RWPE1 (cell line): ENCODE results near the gene TMPRSS6.

Experiments
- CTCF ChIA-PET: fragments of 350-600 bp; sonication (Branson Sonifier 250); formaldehyde crosslinking; extraction: SDS; loops from one replicate; lab custom pipeline; 2021; lab: Yijun Ruan, JAX
- POLR2A ChIA-PET: fragments of 400-600 bp; formaldehyde crosslinking; extraction: SDS; loops from one replicate; lab custom pipeline; 2020; ENCODE audit warnings: antibody characterized with exemption; ENCODE audit not compliant: low non-redundant PET; lab: Yijun Ruan, JAX
- DNase-seq: peaks from one replicate; pipeline ENCODE4 v3.0.0; 2012; ENCODE audit warnings: low spot score
- H3K27ac ChIP-seq: fragments of 450-650 bp; 2 replicates; pipeline ENCODE4 v1.5.1; 2017
- CTCF ChIP-seq: fragments of 450-650 bp; conservative IDR thresholded peaks from 2 replicates; pipeline ENCODE4 v1.5.1; 2017; ENCODE audit warnings: low read depth, mild to moderate bottlenecking

The TMPRSS6 gene

GRCh38 chr22:37120569-37121340, 11.2 kb upstream of the TMPRSS6 start:
- H3K27ac ChIP-seq = no peak overlapping the region
- TF ChIP-seq CTCF = no peak
- DNase-seq = no peak
- CTCF ChIA-PET = interaction anchor here (0.7 kb wide), 1 partner anchor 47 kb away, joined by 3 read pairs; no protein-coding TSS in a partner anchor
- POLR2A ChIA-PET = no interaction called here

- ChIA-PET CTCF (no interaction called here), POLR2A (no interaction called here)
- H3K27ac ChIP-seq = no peak overlapping the region
- no peak for TF ChIP-seq CTCF
- DNase-seq = no peak
Measured at GRCh38 chr22:37119872-37120271, 10.4 kb upstream of the TMPRSS6 start.

- H3K27ac ChIP-seq = no peak overlapping the region
- ChIA-PET CTCF (no interaction called here), POLR2A (no interaction called here)
- DNase-seq = no peak
- TF ChIP-seq CTCF = no peak
Measured at GRCh38 chr22:37118083-37118482, 8.6 kb upstream of the TMPRSS6 start.

GRCh38 chr22:37117092-37117491, 7.6 kb upstream of the TMPRSS6 start:
- no peak for TF ChIP-seq CTCF
- CTCF ChIA-PET = no interaction called here
- POLR2A ChIA-PET = no interaction called here
- no peak overlapping the region for H3K27ac ChIP-seq
- DNase-seq = no peak

- no peak for TF ChIP-seq CTCF
- ChIA-PET CTCF (no interaction called here), POLR2A (no interaction called here)
- no peak overlapping the region for H3K27ac ChIP-seq
- no peak for DNase-seq
Measured at GRCh38 chr22:37115032-37115431, 5.5 kb upstream of the TMPRSS6 start.

GRCh38 chr22:37113757-37114156, 4.2 kb upstream of the TMPRSS6 start:
- ChIA-PET CTCF (no interaction called here), POLR2A (no interaction called here)
- no peak for DNase-seq
- TF ChIP-seq CTCF = no peak
- H3K27ac ChIP-seq = no peak overlapping the region
